Measurements from ENCODE around the gene KRTAP5-3.
"Not testable (repeated sequence)": the region's sequence is repeated elsewhere in the genome, so short reads cannot be mapped to it uniquely, and the experiment has no call there.

Gene KRTAP5-3

DNA sequence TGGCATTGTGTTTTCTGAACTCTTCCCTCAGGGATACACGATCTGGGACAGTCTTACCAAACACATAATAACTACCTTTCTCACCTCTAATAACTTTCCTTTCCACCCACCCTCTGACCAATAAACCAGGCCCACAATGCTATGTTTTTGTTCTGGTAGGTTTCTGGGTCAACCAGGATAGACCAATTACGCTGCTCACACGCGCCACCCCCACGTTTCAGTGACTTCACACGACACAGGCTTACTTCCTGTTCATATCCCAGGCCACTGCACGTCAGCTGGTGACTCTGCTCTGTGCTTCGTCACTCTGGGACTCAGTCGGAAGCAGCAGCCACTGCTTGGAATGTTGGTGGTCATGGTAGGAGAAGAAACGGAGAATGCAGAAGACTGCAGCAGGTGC, 11.2 kb upstream of the KRTAP5-3 start:
- Histone ChIP-seq H3K27me3 (ENCODE audit: control insufficient read depth in 5 of 5, insufficient read depth in 4 of 5, low read length in 5 of 5) (peaks cover 0 to 17% (median 3%) of the 10 kb centered on the region in 5 donors), H3K9ac (ENCODE audit: low read length in 5 of 5) (no peak overlapping the region), H3K36me3 (ENCODE audit: control insufficient read depth in 5 of 5, insufficient read depth in 5 of 5, low read length in 5 of 5) (no peaks in the 10 kb centered on the region), H3K4me1 (ENCODE audit: control insufficient read depth in 5 of 5, insufficient read depth in 5 of 5, low read length in 5 of 5) (no peaks in the 10 kb centered on the region), H3K27ac (ENCODE audit: low read depth, low read length) (no peak overlapping the region), H3K9me3 (ENCODE audit: control insufficient read depth in 5 of 5, low read length in 5 of 5) (no peaks in the 10 kb centered on the region), H3K4me3 (ENCODE audit: low read depth in 1 of 5, low read length in 5 of 5) (no peak overlapping the region)

GRCh38 chr11:1618231-1618630, 10.0 kb upstream of the KRTAP5-3 start:
- H3K27me3 ChIP-seq (ENCODE audit: control insufficient read depth in 5 of 5, insufficient read depth in 4 of 5, low read length in 5 of 5) = peaks cover 0 to 17% (median 3%) of the 10 kb centered on the region in 5 donors
- no peak overlapping the region for H3K27ac ChIP-seq (ENCODE audit: low read depth, low read length)
- no peak overlapping the region for H3K9ac ChIP-seq (ENCODE audit: low read length in 5 of 5)
- H3K4me1 ChIP-seq (ENCODE audit: control insufficient read depth in 5 of 5, insufficient read depth in 5 of 5, low read length in 5 of 5) = no peaks in the 10 kb centered on the region
- no peak overlapping the region for H3K4me3 ChIP-seq (ENCODE audit: low read depth in 1 of 5, low read length in 5 of 5)
- no peaks in the 10 kb centered on the region for H3K36me3 ChIP-seq (ENCODE audit: control insufficient read depth in 5 of 5, insufficient read depth in 5 of 5, low read length in 5 of 5)
- H3K9me3 ChIP-seq (ENCODE audit: control insufficient read depth in 5 of 5, low read length in 5 of 5) = no peaks in the 10 kb centered on the region

GRCh38 chr11:1607901-1608300, 362 bp downstream of the KRTAP5-3 start:
- not testable (repeated sequence) for H3K4me3 ChIP-seq (ENCODE audit: low read depth in 1 of 5, low read length in 5 of 5); H3K4me1 ChIP-seq (ENCODE audit: control insufficient read depth in 5 of 5, insufficient read depth in 5 of 5, low read length in 5 of 5); H3K27ac ChIP-seq (ENCODE audit: low read depth, low read length); H3K9me3 ChIP-seq (ENCODE audit: control insufficient read depth in 5 of 5, low read length in 5 of 5); H3K36me3 ChIP-seq (ENCODE audit: control insufficient read depth in 5 of 5, insufficient read depth in 5 of 5, low read length in 5 of 5); H3K9ac ChIP-seq (ENCODE audit: low read length in 5 of 5)
- peaks cover 0 to 19% (median 15%) of the 10 kb centered on the region in 5 donors for H3K27me3 ChIP-seq (ENCODE audit: control insufficient read depth in 5 of 5, insufficient read depth in 4 of 5, low read length in 5 of 5)

- not testable (repeated sequence) for H3K36me3 ChIP-seq (ENCODE audit: control insufficient read depth in 5 of 5, insufficient read depth in 5 of 5, low read length in 5 of 5); H3K4me1 ChIP-seq (ENCODE audit: control insufficient read depth in 5 of 5, insufficient read depth in 5 of 5, low read length in 5 of 5); H3K9ac ChIP-seq (ENCODE audit: low read length in 5 of 5); H3K27ac ChIP-seq (ENCODE audit: low read depth, low read length); H3K9me3 ChIP-seq (ENCODE audit: control insufficient read depth in 5 of 5, low read length in 5 of 5); H3K4me3 ChIP-seq (ENCODE audit: low read depth in 1 of 5, low read length in 5 of 5)
- H3K27me3 ChIP-seq (ENCODE audit: control insufficient read depth in 5 of 5, insufficient read depth in 4 of 5, low read length in 5 of 5) = peaks cover 0 to 19% (median 15%) of the 10 kb centered on the region in 5 donors
These were observed 962 bp downstream of the KRTAP5-3 start for GRCh38 chr11:1607156-1607845.

GRCh38 chr11:1605923-1606322, 2.3 kb downstream of the KRTAP5-3 start:
- H3K27me3 ChIP-seq (ENCODE audit: control insufficient read depth in 5 of 5, insufficient read depth in 4 of 5, low read length in 5 of 5) = peaks cover 0 to 19% (median 14%) of the 10 kb centered on the region in 5 donors
- not testable (repeated sequence) for H3K36me3 ChIP-seq (ENCODE audit: control insufficient read depth in 5 of 5, insufficient read depth in 5 of 5, low read length in 5 of 5); H3K9me3 ChIP-seq (ENCODE audit: control insufficient read depth in 5 of 5, low read length in 5 of 5); H3K4me3 ChIP-seq (ENCODE audit: low read depth in 1 of 5, low read length in 5 of 5); H3K27ac ChIP-seq (ENCODE audit: low read depth, low read length); H3K9ac ChIP-seq (ENCODE audit: low read length in 5 of 5); H3K4me1 ChIP-seq (ENCODE audit: control insufficient read depth in 5 of 5, insufficient read depth in 5 of 5, low read length in 5 of 5)

DNA sequence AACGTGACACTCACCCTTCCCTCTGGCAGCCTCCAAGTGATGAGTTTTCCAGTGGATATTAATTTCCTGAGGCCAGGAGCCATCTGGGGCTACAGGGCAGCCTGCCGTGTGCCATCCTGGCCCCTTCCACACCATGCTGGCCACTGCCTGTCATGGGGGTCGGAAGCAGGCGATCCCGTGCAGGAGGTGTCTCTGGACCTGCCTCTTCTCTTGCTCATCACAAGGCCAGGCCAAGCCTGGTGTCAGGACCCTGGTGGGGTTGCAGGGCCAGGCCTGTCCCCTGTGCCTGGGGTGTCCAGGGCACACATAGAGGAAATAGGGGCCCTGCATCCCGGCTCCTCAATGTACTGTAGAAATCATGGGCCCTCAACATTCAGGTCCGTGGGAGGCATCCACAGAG, 3.6 kb downstream of the KRTAP5-3 start:
- Histone ChIP-seq H3K4me3 (ENCODE audit: low read depth in 1 of 5, low read length in 5 of 5) (no peak overlapping the region), H3K27me3 (ENCODE audit: control insufficient read depth in 5 of 5, insufficient read depth in 4 of 5, low read length in 5 of 5) (peaks cover 0 to 19% (median 14%) of the 10 kb centered on the region in 5 donors), H3K4me1 (ENCODE audit: control insufficient read depth in 5 of 5, insufficient read depth in 5 of 5, low read length in 5 of 5) (no peaks in the 10 kb centered on the region), H3K9ac (ENCODE audit: low read length in 5 of 5) (no peak overlapping the region), H3K27ac (ENCODE audit: low read depth, low read length) (no peak overlapping the region), H3K9me3 (ENCODE audit: control insufficient read depth in 5 of 5, low read length in 5 of 5) (no peaks in the 10 kb centered on the region), H3K36me3 (ENCODE audit: control insufficient read depth in 5 of 5, insufficient read depth in 5 of 5, low read length in 5 of 5) (no peaks in the 10 kb centered on the region)

DNA sequence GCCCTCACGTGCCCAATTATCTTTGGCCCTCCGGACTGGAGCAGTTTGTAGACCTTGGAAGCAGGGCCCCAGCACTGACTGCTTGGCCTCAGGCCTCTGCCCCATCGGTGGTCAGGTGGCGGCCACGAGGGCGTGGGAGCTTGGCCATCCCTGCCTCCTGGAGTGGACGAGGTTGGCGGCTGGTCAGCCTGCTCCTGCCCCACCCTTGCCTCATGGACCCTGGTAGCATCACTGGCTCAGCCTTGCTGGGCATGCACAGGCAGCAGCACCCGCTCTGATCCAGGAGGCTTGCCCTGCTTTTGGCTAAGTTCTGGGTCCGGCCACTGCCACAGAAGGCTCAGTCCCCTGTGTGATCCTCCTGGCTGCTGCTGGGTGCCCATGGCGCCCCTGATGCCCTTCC, 4.1 kb downstream of the KRTAP5-3 start:
- Histone ChIP-seq H3K27me3 (ENCODE audit: control insufficient read depth in 5 of 5, insufficient read depth in 4 of 5, low read length in 5 of 5) (peaks cover 0 to 19% (median 14%) of the 10 kb centered on the region in 5 donors), H3K27ac (ENCODE audit: low read depth, low read length) (no peak overlapping the region), H3K9me3 (ENCODE audit: control insufficient read depth in 5 of 5, low read length in 5 of 5) (no peaks in the 10 kb centered on the region), H3K36me3 (ENCODE audit: control insufficient read depth in 5 of 5, insufficient read depth in 5 of 5, low read length in 5 of 5) (no peaks in the 10 kb centered on the region), H3K9ac (ENCODE audit: low read length in 5 of 5) (no peak overlapping the region), H3K4me1 (ENCODE audit: control insufficient read depth in 5 of 5, insufficient read depth in 5 of 5, low read length in 5 of 5) (no peaks in the 10 kb centered on the region), H3K4me3 (ENCODE audit: low read depth in 1 of 5, low read length in 5 of 5) (no peak overlapping the region)

- Histone ChIP-seq H3K9ac (ENCODE audit: low read length in 5 of 5) (no peak overlapping the region), H3K4me1 (ENCODE audit: control insufficient read depth in 5 of 5, insufficient read depth in 5 of 5, low read length in 5 of 5) (no peaks in the 10 kb centered on the region), H3K9me3 (ENCODE audit: control insufficient read depth in 5 of 5, low read length in 5 of 5) (no peaks in the 10 kb centered on the region), H3K36me3 (ENCODE audit: control insufficient read depth in 5 of 5, insufficient read depth in 5 of 5, low read length in 5 of 5) (no peaks in the 10 kb centered on the region), H3K27ac (ENCODE audit: low read depth, low read length) (no peak overlapping the region), H3K4me3 (ENCODE audit: low read depth in 1 of 5, low read length in 5 of 5) (no peak overlapping the region), H3K27me3 (ENCODE audit: control insufficient read depth in 5 of 5, insufficient read depth in 4 of 5, low read length in 5 of 5) (peaks cover 0 to 21% (median 14%) of the 10 kb centered on the region in 5 donors)
These were observed 4.6 kb downstream of the KRTAP5-3 start for GRCh38 chr11:1603629-1604028.

- not testable (repeated sequence) for H3K27ac ChIP-seq (ENCODE audit: low read depth, low read length); H3K36me3 ChIP-seq (ENCODE audit: control insufficient read depth in 5 of 5, insufficient read depth in 5 of 5, low read length in 5 of 5); H3K4me1 ChIP-seq (ENCODE audit: control insufficient read depth in 5 of 5, insufficient read depth in 5 of 5, low read length in 5 of 5); H3K4me3 ChIP-seq (ENCODE audit: low read depth in 1 of 5, low read length in 5 of 5); H3K9ac ChIP-seq (ENCODE audit: low read length in 5 of 5); H3K9me3 ChIP-seq (ENCODE audit: control insufficient read depth in 5 of 5, low read length in 5 of 5)
- peaks cover 4 to 23% (median 15%) of the 10 kb centered on the region in 5 donors for H3K27me3 ChIP-seq (ENCODE audit: control insufficient read depth in 5 of 5, insufficient read depth in 4 of 5, low read length in 5 of 5)
These were observed 6.6 kb downstream of the KRTAP5-3 start for GRCh38 chr11:1601663-1602062.

DNA sequence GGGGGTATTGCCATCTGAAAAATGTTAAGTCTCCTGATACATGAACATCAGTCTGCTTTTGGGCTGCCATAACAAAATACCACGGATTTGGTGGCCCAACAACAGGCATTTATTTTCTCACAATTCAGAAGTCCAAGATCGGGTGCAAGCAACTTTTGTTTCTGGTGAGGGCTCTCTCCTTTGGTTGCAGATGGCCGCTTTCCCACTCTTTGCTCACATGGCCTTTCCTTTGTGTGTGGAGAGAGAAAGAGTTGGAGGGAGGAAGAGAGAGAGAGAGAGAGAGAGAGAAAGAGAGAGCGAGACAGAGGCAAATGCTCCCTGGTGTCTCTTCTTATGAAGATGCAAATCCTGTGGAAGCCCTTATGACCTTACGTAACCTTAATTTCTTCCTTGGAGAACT, 7.6 kb downstream of the KRTAP5-3 start:
- Histone ChIP-seq H3K27me3 (ENCODE audit: control insufficient read depth in 5 of 5, insufficient read depth in 4 of 5, low read length in 5 of 5) (peaks cover 4 to 26% (median 13%) of the 10 kb centered on the region in 5 donors), H3K9ac (ENCODE audit: low read length in 5 of 5) (no peak overlapping the region), H3K9me3 (ENCODE audit: control insufficient read depth in 5 of 5, low read length in 5 of 5) (no peaks in the 10 kb centered on the region), H3K4me3 (ENCODE audit: low read depth in 1 of 5, low read length in 5 of 5) (no peak overlapping the region), H3K36me3 (ENCODE audit: control insufficient read depth in 5 of 5, insufficient read depth in 5 of 5, low read length in 5 of 5) (no peaks in the 10 kb centered on the region), H3K27ac (ENCODE audit: low read depth, low read length) (no peak overlapping the region), H3K4me1 (ENCODE audit: control insufficient read depth in 5 of 5, insufficient read depth in 5 of 5, low read length in 5 of 5) (peaks cover 0 to 15% (median 0%) of the 10 kb centered on the region in 5 donors)
